Measurements from ENCODE around the gene CTSD.

DNA sequence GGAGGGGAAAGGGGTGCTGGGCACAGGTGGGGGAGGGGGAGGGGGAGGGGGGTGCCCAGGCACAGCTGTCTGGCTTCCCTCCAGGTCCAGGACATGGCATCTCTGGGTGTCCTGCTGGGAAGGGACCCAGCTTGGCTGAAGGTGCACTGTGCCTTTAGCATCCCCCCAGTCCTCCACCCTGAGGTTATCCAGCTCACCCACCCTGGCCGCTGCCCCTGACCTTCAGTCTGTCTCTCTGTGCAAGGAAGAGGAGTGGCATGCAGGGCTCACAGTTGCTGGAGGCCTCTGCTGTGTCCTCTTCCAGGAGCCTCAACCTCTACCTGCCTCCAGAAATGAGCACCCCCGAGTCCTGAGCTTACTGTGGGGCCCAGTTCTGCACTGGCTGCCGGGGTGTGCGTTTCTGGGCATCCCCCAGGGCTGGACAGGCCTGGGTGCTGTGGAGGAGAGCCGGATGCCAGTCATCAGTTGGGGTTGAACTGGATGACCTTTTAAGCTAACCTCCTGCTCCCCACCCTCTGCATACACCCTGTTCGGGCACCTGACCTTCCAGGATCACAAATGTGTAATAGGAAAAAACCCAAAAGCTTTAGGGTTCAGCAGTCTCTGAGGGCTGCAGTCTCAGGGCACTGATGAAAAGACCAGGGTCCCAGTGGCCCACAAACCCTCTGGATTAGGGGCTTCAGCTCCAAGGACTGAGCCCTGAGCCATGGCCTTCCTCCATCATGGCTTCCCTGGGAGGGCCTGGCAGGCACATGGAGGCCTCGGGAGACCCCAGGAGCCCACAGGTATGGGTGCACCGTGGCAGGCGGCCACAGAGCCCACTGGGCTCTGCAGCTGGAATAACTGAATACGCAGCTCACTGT lies 9.6 kb upstream of the CTSD start:
- TF ChIP-seq, protein P1, sequence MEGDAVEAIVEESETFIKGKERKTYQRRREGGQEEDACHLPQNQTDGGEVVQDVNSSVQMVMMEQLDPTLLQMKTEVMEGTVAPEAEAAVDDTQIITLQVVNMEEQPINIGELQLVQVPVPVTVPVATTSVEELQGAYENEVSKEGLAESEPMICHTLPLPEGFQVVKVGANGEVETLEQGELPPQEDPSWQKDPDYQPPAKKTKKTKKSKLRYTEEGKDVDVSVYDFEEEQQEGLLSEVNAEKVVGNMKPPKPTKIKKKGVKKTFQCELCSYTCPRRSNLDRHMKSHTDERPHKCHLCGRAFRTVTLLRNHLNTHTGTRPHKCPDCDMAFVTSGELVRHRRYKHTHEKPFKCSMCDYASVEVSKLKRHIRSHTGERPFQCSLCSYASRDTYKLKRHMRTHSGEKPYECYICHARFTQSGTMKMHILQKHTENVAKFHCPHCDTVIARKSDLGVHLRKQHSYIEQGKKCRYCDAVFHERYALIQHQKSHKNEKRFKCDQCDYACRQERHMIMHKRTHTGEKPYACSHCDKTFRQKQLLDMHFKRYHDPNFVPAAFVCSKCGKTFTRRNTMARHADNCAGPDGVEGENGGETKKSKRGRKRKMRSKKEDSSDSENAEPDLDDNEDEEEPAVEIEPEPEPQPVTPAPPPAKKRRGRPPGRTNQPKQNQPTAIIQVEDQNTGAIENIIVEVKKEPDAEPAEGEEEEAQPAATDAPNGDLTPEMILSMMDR (conservative IDR thresholded peaks at IDR 0.05; ENCODE audit: low read length), result no peak
- TF ChIP-seq EZH2phosphoT487 (IDR thresholded peaks at IDR 0.05; ENCODE audit: borderline replicate concordance, low read depth, low read length), result no peak

Measured in OCI-LY7 (cell line).